Effector memory CD8-positive, alpha-beta T cell (primary cell): ENCODE results near the gene KYAT1.
"Not testable (repeated sequence)": the region's sequence is repeated elsewhere in the genome, so short reads cannot be mapped to it uniquely, and the experiment has no call there.

Experiments
- ATAC-seq: fragments of 150-1000 bp; cut with Tn5 transposase; replicated peaks from 2 replicates; pipeline ENCODE4 v1.10.0; 2021; ENCODE audit warnings: mild to moderate bottlenecking, moderate library complexity
- DNase-seq, 3 experiments: peaks; one replicate each; pipeline ENCODE4 v3.0.0; 2021
- H3K27ac Mint-ChIP-seq, 2 donors: one replicate each; pipeline ENCODE4 v1.8.0; 2022; ENCODE audit warnings: mild to moderate bottlenecking in 2 of 2, mixed read lengths in 2 of 2, moderate library complexity in 2 of 2
- H3K27me3 Mint-ChIP-seq, 2 donors: one replicate each; pipeline ENCODE4 v1.8.0; 2022; ENCODE audit warnings: mixed read lengths in 2 of 2
- H3K36me3 Mint-ChIP-seq: one replicate; pipeline ENCODE4 v1.8.0; 2022; ENCODE audit warnings: mild to moderate bottlenecking, moderate library complexity, mixed read lengths; ENCODE audit not compliant: insufficient read depth
- H3K4me1 Mint-ChIP-seq, 2 donors: one replicate each; pipeline ENCODE4 v1.8.0; 2022; ENCODE audit warnings: low read depth in 2 of 2, mixed read lengths in 2 of 2
- H3K4me3 Mint-ChIP-seq, 2 donors: one replicate each; pipeline ENCODE4 v1.8.0; 2022; ENCODE audit warnings: mild to moderate bottlenecking in 2 of 2, mixed read lengths in 2 of 2, moderate library complexity in 2 of 2
- H3K9me3 Mint-ChIP-seq, 2 donors: one replicate each; pipeline ENCODE4 v1.8.0; 2022; ENCODE audit warnings: mixed read lengths in 2 of 2

The KYAT1 gene

GRCh38 chr9:128798896-128799295 is 82.9 kb downstream of the KYAT1 start:
- Mint-ChIP-seq H3K27ac (no peak overlapping the region), H3K27me3 (no peaks in the 10 kb centered on the region), H3K4me3 (no peak overlapping the region), H3K9me3 (no peaks in the 10 kb centered on the region), H3K36me3 (peaks cover 88% of the 10 kb centered on the region), H3K4me1 (peaks cover under 1 to 5% of the 10 kb centered on the region in 2 donors)
- DNase-seq: no peak
- ATAC-seq: no peak

- ATAC-seq, DNase-seq, H3K4me3 Mint-ChIP-seq, H3K9me3 Mint-ChIP-seq, H3K27me3 Mint-ChIP-seq, H3K27ac Mint-ChIP-seq: not testable (repeated sequence)
- peaks cover 74% of the 10 kb centered on the region for H3K36me3 Mint-ChIP-seq
- H3K4me1 Mint-ChIP-seq: peaks cover 8 to 14% of the 10 kb centered on the region in 2 donors
Measured at GRCh38 chr9:128794961-128795360, 86.8 kb downstream of the KYAT1 start.

- Mint-ChIP-seq H3K9me3 (no peaks in the 10 kb centered on the region), H3K4me1 (peaks cover 9 to 17% of the 10 kb centered on the region in 2 donors), H3K4me3 (no peak overlapping the region), H3K27ac (peak overlapping the region; percentile 81 to 86), H3K27me3 (no peaks in the 10 kb centered on the region), H3K36me3 (peaks cover 56% of the 10 kb centered on the region)
- no peak for DNase-seq
- ATAC-seq: no peak
Measured at GRCh38 chr9:128792978-128793686, 88.6 kb downstream of the KYAT1 start.

GRCh38 chr9:128792134-128792533 is 89.6 kb downstream of the KYAT1 start:
- DNase-seq (no peak), ATAC-seq (no peak)
- peaks cover 18 to 22% of the 10 kb centered on the region in 2 donors for H3K4me1 Mint-ChIP-seq
- H3K36me3 Mint-ChIP-seq: peaks cover 51% of the 10 kb centered on the region
- no peaks in the 10 kb centered on the region for H3K27me3 Mint-ChIP-seq
- no peaks in the 10 kb centered on the region for H3K9me3 Mint-ChIP-seq
- peak overlapping the region in 1 of 2 donors; percentile 63 for H3K27ac Mint-ChIP-seq
- no peak overlapping the region for H3K4me3 Mint-ChIP-seq

- Mint-ChIP-seq H3K9me3 (no peaks in the 10 kb centered on the region), H3K4me1 (peaks cover 22 to 23% of the 10 kb centered on the region in 2 donors), H3K27me3 (no peaks in the 10 kb centered on the region), H3K4me3 (no peak overlapping the region), H3K27ac (peak overlapping the region in 1 of 2 donors; percentile 63), H3K36me3 (peaks cover 47% of the 10 kb centered on the region)
- ATAC-seq: no peak
- DNase-seq: no peak
Measured at GRCh38 chr9:128790536-128790935, 91.2 kb downstream of the KYAT1 start.

GRCh38 chr9:128788445-128788844 is 93.3 kb downstream of the KYAT1 start:
- no peak for DNase-seq
- Mint-ChIP-seq H3K36me3 (peaks cover 26% of the 10 kb centered on the region), H3K4me1 (peaks cover 19 to 20% of the 10 kb centered on the region in 2 donors), H3K27ac (peak overlapping the region; percentile 96 to 97), H3K4me3 (peak overlapping the region; percentile 96 to 98), H3K9me3 (no peaks in the 10 kb centered on the region), H3K27me3 (no peaks in the 10 kb centered on the region)
- no peak for ATAC-seq

GRCh38 chr9:128787659-128788058 is 94.1 kb downstream of the KYAT1 start:
- H3K9me3 Mint-ChIP-seq: no peaks in the 10 kb centered on the region
- peaks cover 24% of the 10 kb centered on the region for H3K36me3 Mint-ChIP-seq
- peak overlapping the region; percentile 96 to 98 for H3K4me3 Mint-ChIP-seq
- H3K27me3 Mint-ChIP-seq: no peaks in the 10 kb centered on the region
- peak overlapping the region; percentile 96 to 97 for H3K27ac Mint-ChIP-seq
- DNase-seq (no peak), ATAC-seq (no peak)
- peaks cover 14 to 16% of the 10 kb centered on the region in 2 donors for H3K4me1 Mint-ChIP-seq

- peaks cover 19% of the 10 kb centered on the region for H3K36me3 Mint-ChIP-seq
- ATAC-seq (peak; percentile 95), DNase-seq (peak; percentile 87 to 91 (median 91))
- H3K4me1 Mint-ChIP-seq: peaks cover 14 to 15% of the 10 kb centered on the region in 2 donors
- H3K27me3 Mint-ChIP-seq: no peaks in the 10 kb centered on the region
- H3K4me3 Mint-ChIP-seq: peak within 1 kb of the TSS; percentile 96 to 98
- no peaks in the 10 kb centered on the region for H3K9me3 Mint-ChIP-seq
- H3K27ac Mint-ChIP-seq: peak within 1 kb of the TSS; percentile 96 to 97
Measured at GRCh38 chr9:128786681-128787601, 94.8 kb downstream of the KYAT1 start, which contains the start of gene TBC1D13. TSS of gene TBC1D13 (plus strand) at chr9:128787253. CDS start at chr9:128787354, 101 bp downstream.

GRCh38 chr9:128785427-128785826 is 96.3 kb downstream of the KYAT1 start:
- Mint-ChIP-seq H3K27ac (peak overlapping the region in 1 of 2 donors; percentile 97), H3K4me3 (peak overlapping the region in 1 of 2 donors; percentile 96), H3K4me1 (peaks cover 12 to 15% of the 10 kb centered on the region in 2 donors), H3K36me3 (peaks cover 13% of the 10 kb centered on the region), H3K27me3 (no peaks in the 10 kb centered on the region), H3K9me3 (no peaks in the 10 kb centered on the region)
- ATAC-seq (no peak), DNase-seq (no peak)
